ENCODE measurements around the gene CLIC2. TPM values are rescaled to one million over a fixed set of nuclear protein-coding genes. Genes with fewer than 3 reads are reported as not detected.
"Not testable (repeated sequence)": the region's sequence is repeated elsewhere in the genome, so short reads cannot be mapped to it uniquely, and the experiment has no call there.

The CLIC2 gene
- total RNA-seq = under 1 TPM; 0.50 to 0.65 TPM

DNA sequence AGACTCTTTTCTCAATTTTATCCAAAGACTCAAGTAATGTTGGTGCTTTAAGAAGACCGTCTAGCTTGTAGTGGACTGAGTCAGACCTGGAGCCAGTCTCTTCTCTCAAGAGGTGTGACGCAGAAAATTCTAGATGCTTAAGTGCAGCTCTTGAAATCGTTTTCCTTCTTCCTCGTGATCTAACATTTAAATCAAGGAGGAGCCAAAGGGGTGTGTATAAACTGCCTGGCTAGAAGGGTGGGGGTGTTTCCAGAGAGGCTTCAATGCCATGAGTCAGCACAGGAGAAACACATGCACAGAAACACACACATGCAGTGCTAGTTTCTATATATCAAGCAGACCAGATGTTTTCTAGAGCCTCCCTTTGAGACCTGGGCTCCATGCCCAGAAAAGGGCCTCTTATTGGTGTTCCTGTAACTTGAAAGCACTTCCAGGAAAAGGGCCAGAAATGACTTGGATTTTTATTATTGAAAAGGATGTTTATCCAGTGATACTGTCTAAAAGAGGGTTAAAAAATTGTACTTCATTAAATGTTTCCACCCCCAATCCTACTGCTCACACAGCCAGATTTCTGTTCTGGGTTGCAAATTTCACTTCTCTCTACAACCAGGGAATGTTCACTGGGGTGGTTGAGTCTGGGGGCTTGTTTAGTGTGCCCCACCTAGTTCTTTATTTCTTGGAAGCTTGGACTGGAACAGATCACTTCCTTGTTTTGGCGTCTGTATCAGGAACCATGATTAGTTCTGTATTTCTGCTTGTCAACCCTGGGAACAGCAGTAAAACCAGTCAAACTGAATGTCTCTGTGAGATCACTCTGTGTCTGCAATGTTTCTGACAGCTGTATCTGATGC is at the start of gene CLIC2:
Gene CLIC2, minus strand, starts transcription at position 129 of the 851 bp plus-strand sequence. CDS start 187 bp downstream, outside the sequence.
- Mint-ChIP-seq H3K27ac (no peak within 1 kb of the TSS), H3K4me3 (no peak within 1 kb of the TSS), H3K27me3 (no peaks in the 10 kb centered on the region), H3K4me1 (no peaks in the 10 kb centered on the region), H3K36me3 (ENCODE audit: low read depth) (no peaks in the 10 kb centered on the region), H3K9me3 (no peaks in the 10 kb centered on the region)
- POLR2A ChIA-PET = no interaction called here
- DNase-seq = no peak
- CTCF ChIA-PET = no interaction called here

DNA sequence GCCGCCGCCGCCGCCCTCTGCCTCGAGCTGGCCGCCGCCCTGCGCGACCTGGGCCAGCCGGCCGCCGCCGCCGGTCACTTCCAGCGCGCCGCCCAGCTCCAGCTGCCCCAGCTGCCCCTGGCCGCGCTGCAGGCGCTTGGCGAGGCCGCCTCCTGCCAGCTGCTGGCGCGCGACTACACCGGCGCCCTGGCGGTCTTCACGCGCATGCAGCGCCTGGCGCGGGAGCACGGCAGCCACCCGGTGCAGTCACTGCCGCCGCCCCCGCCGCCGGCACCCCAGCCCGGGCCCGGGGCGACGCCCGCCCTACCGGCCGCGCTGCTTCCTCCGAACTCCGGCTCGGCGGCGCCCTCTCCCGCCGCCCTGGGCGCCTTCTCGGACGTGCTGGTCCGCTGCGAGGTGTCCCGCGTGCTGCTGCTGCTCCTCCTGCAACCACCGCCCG is 48.1 kb upstream of the CLIC2 start:
- DNase-seq; H3K36me3 Mint-ChIP-seq (ENCODE audit: low read depth); POLR2A ChIA-PET; CTCF ChIA-PET; H3K9me3 Mint-ChIP-seq; H3K27ac Mint-ChIP-seq; H3K4me1 Mint-ChIP-seq; H3K27me3 Mint-ChIP-seq; H3K4me3 Mint-ChIP-seq: not testable (repeated sequence)

DNA sequence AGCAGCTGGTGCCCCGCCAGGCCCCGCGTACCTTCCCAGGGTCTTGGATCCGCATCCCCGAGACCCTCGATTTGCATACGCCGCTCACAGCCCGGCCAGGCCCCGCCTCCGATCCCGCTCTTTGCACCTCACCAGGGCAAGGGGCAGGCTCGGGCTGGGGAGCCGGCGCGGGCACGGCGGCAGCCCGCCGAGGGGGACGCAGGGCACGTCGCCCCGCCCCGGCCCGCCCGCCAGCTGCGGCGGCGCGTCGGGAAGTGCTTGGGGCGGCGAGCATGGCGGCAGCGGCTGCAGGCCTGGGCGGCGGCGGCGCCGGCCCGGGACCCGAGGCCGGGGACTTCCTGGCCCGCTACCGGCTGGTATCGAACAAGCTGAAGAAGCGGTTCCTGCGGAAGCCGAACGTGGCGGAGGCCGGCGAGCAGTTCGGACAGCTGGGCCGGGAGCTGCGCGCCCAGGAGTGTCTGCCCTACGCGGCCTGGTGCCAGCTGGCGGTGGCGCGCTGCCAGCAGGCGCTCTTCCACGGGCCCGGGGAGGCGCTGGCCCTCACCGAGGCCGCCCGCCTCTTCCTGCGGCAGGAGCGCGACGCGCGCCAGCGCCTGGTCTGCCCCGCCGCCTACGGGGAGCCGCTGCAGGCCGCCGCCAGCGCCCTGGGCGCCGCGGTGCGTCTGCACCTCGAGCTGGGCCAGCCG is 47.6 kb upstream of the CLIC2 start, which contains the start of gene F8A2:
Gene F8A2, plus strand, starts transcription at position 253 of the 686 bp plus-strand sequence. Its CDS starts 20 bp downstream, at position 273.
- H3K27me3 Mint-ChIP-seq; POLR2A ChIA-PET; H3K27ac Mint-ChIP-seq; H3K4me1 Mint-ChIP-seq; H3K36me3 Mint-ChIP-seq (ENCODE audit: low read depth); DNase-seq; H3K4me3 Mint-ChIP-seq; H3K9me3 Mint-ChIP-seq; CTCF ChIA-PET: not testable (repeated sequence)

GRCh38 chrX:155379802-155380201 is 45.4 kb upstream of the CLIC2 start:
- H3K36me3 Mint-ChIP-seq (ENCODE audit: low read depth); DNase-seq; H3K27me3 Mint-ChIP-seq; H3K4me3 Mint-ChIP-seq; POLR2A ChIA-PET; H3K27ac Mint-ChIP-seq; H3K4me1 Mint-ChIP-seq; CTCF ChIA-PET; H3K9me3 Mint-ChIP-seq: not testable (repeated sequence)

- H3K27ac Mint-ChIP-seq; CTCF ChIA-PET; H3K4me3 Mint-ChIP-seq; POLR2A ChIA-PET; DNase-seq; H3K27me3 Mint-ChIP-seq; H3K9me3 Mint-ChIP-seq; H3K36me3 Mint-ChIP-seq (ENCODE audit: low read depth); H3K4me1 Mint-ChIP-seq: not testable (repeated sequence)
Observed at GRCh38 chrX:155373777-155374458, 39.5 kb upstream of the CLIC2 start.

- H3K36me3 Mint-ChIP-seq (ENCODE audit: low read depth); CTCF ChIA-PET; POLR2A ChIA-PET: not testable (repeated sequence)
Observed at GRCh38 chrX:155363712-155364111, 29.3 kb upstream of the CLIC2 start.

GRCh38 chrX:155349448-155349847 is 15.0 kb upstream of the CLIC2 start:
- H3K4me3 Mint-ChIP-seq; H3K4me1 Mint-ChIP-seq; H3K9me3 Mint-ChIP-seq; H3K36me3 Mint-ChIP-seq (ENCODE audit: low read depth); DNase-seq; POLR2A ChIA-PET; CTCF ChIA-PET; H3K27me3 Mint-ChIP-seq; H3K27ac Mint-ChIP-seq: not testable (repeated sequence)

More at GRCh38 chrX:155363712-155364111, 29.3 kb upstream of the CLIC2 start:
- not testable (repeated sequence) for H3K27ac Mint-ChIP-seq, H3K4me3 Mint-ChIP-seq, H3K4me1 Mint-ChIP-seq, H3K27me3 Mint-ChIP-seq, H3K9me3 Mint-ChIP-seq, DNase-seq

- POLR2A ChIA-PET; H3K27ac Mint-ChIP-seq; H3K9me3 Mint-ChIP-seq; H3K4me3 Mint-ChIP-seq; CTCF ChIA-PET; DNase-seq; H3K27me3 Mint-ChIP-seq; H3K4me1 Mint-ChIP-seq; H3K36me3 Mint-ChIP-seq (ENCODE audit: low read depth): not testable (repeated sequence)
Observed at GRCh38 chrX:155345689-155346088, 11.3 kb upstream of the CLIC2 start.

GRCh38 chrX:155335337-155335712 is 911 bp upstream of the CLIC2 start:
- DNase-seq; POLR2A ChIA-PET; H3K27ac Mint-ChIP-seq; H3K27me3 Mint-ChIP-seq; H3K4me3 Mint-ChIP-seq; H3K4me1 Mint-ChIP-seq; H3K36me3 Mint-ChIP-seq (ENCODE audit: low read depth); CTCF ChIA-PET; H3K9me3 Mint-ChIP-seq: not testable (repeated sequence)

GRCh38 chrX:155333544-155334100 is 792 bp downstream of the CLIC2 start:
- no peaks in the 10 kb centered on the region for H3K4me1 Mint-ChIP-seq
- no peak overlapping the region for H3K27ac Mint-ChIP-seq
- ChIA-PET POLR2A (no interaction called here), CTCF (no interaction called here)
- no peaks in the 10 kb centered on the region for H3K27me3 Mint-ChIP-seq
- H3K4me3 Mint-ChIP-seq = no peak overlapping the region
- DNase-seq = no peak
- no peaks in the 10 kb centered on the region for H3K9me3 Mint-ChIP-seq
- H3K36me3 Mint-ChIP-seq (ENCODE audit: low read depth) = no peaks in the 10 kb centered on the region

GRCh38 chrX:155330992-155331391 is 3.4 kb downstream of the CLIC2 start:
- ChIA-PET CTCF (no interaction called here), POLR2A (no interaction called here)
- H3K9me3 Mint-ChIP-seq = no peaks in the 10 kb centered on the region

DNA sequence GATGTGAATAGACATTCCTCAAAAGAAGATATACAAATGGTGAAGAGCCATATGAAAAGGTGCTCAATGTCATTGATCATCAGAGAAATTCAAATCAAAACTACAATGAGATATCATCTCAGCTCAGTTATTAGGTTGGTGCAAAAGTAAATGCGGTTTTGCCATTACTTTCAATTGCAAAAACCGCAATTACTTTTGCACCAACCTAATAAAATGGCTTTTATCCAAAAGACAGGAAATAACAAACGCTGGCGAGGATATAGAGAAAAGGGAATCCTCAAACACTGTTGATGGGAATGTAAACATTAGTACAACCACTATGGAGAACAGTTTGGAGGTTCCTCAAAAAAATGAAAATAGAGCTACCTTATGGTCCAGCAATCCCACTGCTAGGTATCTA is 5.1 kb downstream of the CLIC2 start:
- CTCF ChIA-PET = no interaction called here
- no peak for DNase-seq
- no peak overlapping the region for H3K4me3 Mint-ChIP-seq
- H3K36me3 Mint-ChIP-seq (ENCODE audit: low read depth) = no peaks in the 10 kb centered on the region
- H3K4me1 Mint-ChIP-seq = no peaks in the 10 kb centered on the region
- POLR2A ChIA-PET = no interaction called here
- no peaks in the 10 kb centered on the region for H3K9me3 Mint-ChIP-seq
- H3K27ac Mint-ChIP-seq = no peak overlapping the region
- peaks cover 2% of the 10 kb centered on the region for H3K27me3 Mint-ChIP-seq

More at GRCh38 chrX:155330992-155331391, 3.4 kb downstream of the CLIC2 start:
- Mint-ChIP-seq H3K36me3 (ENCODE audit: low read depth) (no peaks in the 10 kb centered on the region), H3K4me1 (no peaks in the 10 kb centered on the region), H3K27ac (no peak overlapping the region), H3K27me3 (peaks cover 2% of the 10 kb centered on the region), H3K4me3 (no peak overlapping the region)
- no peak for DNase-seq

DNA sequence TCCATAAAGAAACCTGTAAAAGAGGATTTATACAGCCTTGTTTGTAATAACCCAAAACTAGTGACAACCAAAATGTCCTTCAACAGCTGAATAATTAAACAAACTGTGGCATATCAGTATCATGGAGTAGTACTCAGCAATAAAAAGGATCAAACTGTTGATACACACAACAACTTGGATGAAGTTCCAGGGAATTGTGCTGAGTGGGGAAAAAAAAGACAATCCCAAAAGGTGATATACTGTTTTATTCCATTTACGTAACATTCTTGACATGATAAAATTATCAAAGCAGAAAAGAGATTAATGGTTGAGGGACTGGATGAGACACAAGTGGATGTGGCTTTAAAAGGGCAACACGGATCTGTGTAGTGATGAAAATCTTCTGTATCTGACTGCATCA is 7.8 kb downstream of the CLIC2 start:
- H3K4me1 Mint-ChIP-seq = no peaks in the 10 kb centered on the region
- H3K4me3 Mint-ChIP-seq = no peak overlapping the region
- peaks cover 4% of the 10 kb centered on the region for H3K27me3 Mint-ChIP-seq
- H3K9me3 Mint-ChIP-seq = no peaks in the 10 kb centered on the region
- POLR2A ChIA-PET = no interaction called here
- DNase-seq = no peak
- no peak overlapping the region for H3K27ac Mint-ChIP-seq
- no peaks in the 10 kb centered on the region for H3K36me3 Mint-ChIP-seq (ENCODE audit: low read depth)
- CTCF ChIA-PET = no interaction called here
